Natural killer cell (primary cell): ENCODE measurements around the gene GALNT17. TPM values are rescaled to one million over a fixed set of nuclear protein-coding genes. Genes with fewer than 3 reads are reported as not detected.

Experiments used
- ATAC-seq, 3 donors: fragments of 150-1000 bp in 2 of 3; fragments of 200-7000 bp in 1 of 3; cut with Tn5 transposase; 1 replicate in 1 of 3; 2 replicates in 2 of 3; pipeline ENCODE4 v1.10.0; 2021; ENCODE audit warnings: mild to moderate bottlenecking in 2 of 3, moderate library complexity in 2 of 3
- DNase-seq, 2 donors: peaks; one replicate each; pipeline versions ENCODE4 v3.0.0 to v3.0.0-alpha.2; 2013 to 2021; ENCODE audit warnings: mixed read lengths in 1 of 2
- H3K27ac ChIP-seq: one replicate; pipeline ENCODE4 v1.5.1; 2013; ENCODE audit warnings: mild to moderate bottlenecking, low read length
- H3K27me3 ChIP-seq: one replicate; pipeline ENCODE4 v1.6.1; 2013; ENCODE audit warnings: low read length; ENCODE audit not compliant: control insufficient read depth, insufficient read depth
- H3K36me3 ChIP-seq: one replicate; pipeline ENCODE4 v1.6.1; 2013; ENCODE audit warnings: low read length; ENCODE audit not compliant: control insufficient read depth, insufficient read depth
- H3K4me1 ChIP-seq: one replicate; pipeline ENCODE4 v1.6.1; 2013; ENCODE audit warnings: low read length; ENCODE audit not compliant: control insufficient read depth, insufficient read depth
- H3K4me3 ChIP-seq: one replicate; pipeline ENCODE4 v1.5.1; 2013; ENCODE audit warnings: low read length
- H3K9me3 ChIP-seq: one replicate; pipeline ENCODE4 v1.6.1; 2013; ENCODE audit warnings: low read length; ENCODE audit not compliant: control insufficient read depth, insufficient read depth
- H3K27ac Mint-ChIP-seq, 2 donors: one replicate each; pipeline ENCODE4 v1.8.0; 2022; ENCODE audit warnings: mild to moderate bottlenecking in 2 of 2, mixed read lengths in 2 of 2, moderate library complexity in 1 of 2
- H3K27me3 Mint-ChIP-seq, 2 donors: one replicate each; pipeline ENCODE4 v1.8.0; 2022; ENCODE audit warnings: low read depth in 2 of 2, mixed read lengths in 2 of 2
- H3K36me3 Mint-ChIP-seq: one replicate; pipeline ENCODE4 v1.8.0; 2022; ENCODE audit warnings: mixed read lengths
- H3K4me1 Mint-ChIP-seq, 2 donors: one replicate each; pipeline ENCODE4 v1.8.0; 2022; ENCODE audit warnings: mixed read lengths in 2 of 2
- H3K4me3 Mint-ChIP-seq: one replicate; pipeline ENCODE4 v1.8.0; 2022; ENCODE audit warnings: mild to moderate bottlenecking, moderate library complexity, mixed read lengths
- H3K9me3 Mint-ChIP-seq, 2 donors: one replicate each; pipeline ENCODE4 v1.8.0; 2022; ENCODE audit warnings: mixed read lengths in 2 of 2
- WGBS: methylation state at CpG from one replicate; pipeline ENCODE4 v1.1.7; 2013; ENCODE audit warnings: missing lambda C conversion rate; ENCODE audit not compliant: insufficient coverage; 5-methylcytosine and 5-hydroxymethylcytosine counted together
- intact Hi-C: fragments of 100-400 bp; cut with micrococcal nuclease; formaldehyde crosslinking; loops from one replicate; pipeline ENCODE4 v1.14.2; 2022
- total RNA-seq, 4 donors: library from RNA; stranded (reverse); fragments of 120-200 nt in 1 of 4; gene quantifications; one replicate each; pipeline versions ENCODE4 v1.2.3 to v1.2.4, GENCODE V29; 2013 to 2022
- TF ChIP-seq, protein P1 (sequence below): fragments of 200-600 bp; IDR thresholded peaks from one replicate; pipeline ENCODE4 v1.8.0; 2022; ENCODE audit warnings: antibody characterized with exemption

The GALNT17 gene
- total RNA-seq, 3 donors from 2014 or later (not counting 1 experiment from before 2014, with no cell fraction given): not detected

DNA sequence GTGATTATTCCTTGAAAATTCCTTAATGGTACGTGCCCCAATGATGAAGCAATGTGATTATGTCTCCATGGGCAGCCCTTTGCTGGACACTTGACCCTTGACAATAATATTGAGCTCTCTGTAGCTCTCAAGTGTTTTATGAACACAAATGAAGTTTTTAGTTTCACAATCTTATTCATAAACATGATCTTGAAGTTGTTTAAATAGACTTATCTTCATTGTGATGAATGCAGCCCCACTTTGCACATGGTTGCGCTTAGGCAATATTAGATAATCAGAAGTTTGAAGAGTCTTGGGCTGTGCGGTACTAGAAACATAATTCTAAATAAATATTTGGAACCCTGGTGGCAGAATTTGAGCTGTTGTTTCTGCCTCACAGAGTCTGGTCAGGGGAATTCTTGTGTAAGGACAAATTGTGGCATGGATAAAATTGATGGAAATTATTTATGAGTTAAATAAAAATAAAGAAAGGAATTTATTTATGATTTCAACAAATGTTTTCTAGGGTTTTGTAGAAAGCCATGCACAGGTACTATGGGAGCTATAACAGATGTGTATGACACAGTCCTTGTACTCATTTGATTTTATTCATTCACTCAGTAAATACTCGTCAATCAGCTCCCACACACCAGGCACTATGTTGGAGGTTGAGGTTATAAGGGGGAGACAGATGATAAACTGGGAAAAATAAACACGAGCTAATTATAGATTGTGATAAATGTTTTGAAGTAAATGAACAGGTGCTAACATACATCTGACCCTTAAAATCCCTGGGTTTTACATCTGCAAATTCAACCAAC is 217.9 kb downstream of the GALNT17 start:
- Histone ChIP-seq H3K4me1 (no peaks in the 10 kb centered on the region), H3K9me3 (no peaks in the 10 kb centered on the region), H3K27me3 (no peaks in the 10 kb centered on the region), H3K36me3 (no peaks in the 10 kb centered on the region), H3K27ac (no peak overlapping the region), H3K4me3 (no peak overlapping the region)
- intact Hi-C loops: no loop called here
- H3K4me1 Mint-ChIP-seq: no peaks in the 10 kb centered on the region
- no peaks in the 10 kb centered on the region for H3K27me3 Mint-ChIP-seq
- 64% methylated on average over 4 of the region's 5 CpGs for WGBS
- no peak overlapping the region for H3K27ac Mint-ChIP-seq
- H3K9me3 Mint-ChIP-seq: peaks cover 7 to 21% of the 10 kb centered on the region in 2 donors
- no peak for ATAC-seq
- no peak overlapping the region for H3K4me3 Mint-ChIP-seq
- TF ChIP-seq, protein P1, sequence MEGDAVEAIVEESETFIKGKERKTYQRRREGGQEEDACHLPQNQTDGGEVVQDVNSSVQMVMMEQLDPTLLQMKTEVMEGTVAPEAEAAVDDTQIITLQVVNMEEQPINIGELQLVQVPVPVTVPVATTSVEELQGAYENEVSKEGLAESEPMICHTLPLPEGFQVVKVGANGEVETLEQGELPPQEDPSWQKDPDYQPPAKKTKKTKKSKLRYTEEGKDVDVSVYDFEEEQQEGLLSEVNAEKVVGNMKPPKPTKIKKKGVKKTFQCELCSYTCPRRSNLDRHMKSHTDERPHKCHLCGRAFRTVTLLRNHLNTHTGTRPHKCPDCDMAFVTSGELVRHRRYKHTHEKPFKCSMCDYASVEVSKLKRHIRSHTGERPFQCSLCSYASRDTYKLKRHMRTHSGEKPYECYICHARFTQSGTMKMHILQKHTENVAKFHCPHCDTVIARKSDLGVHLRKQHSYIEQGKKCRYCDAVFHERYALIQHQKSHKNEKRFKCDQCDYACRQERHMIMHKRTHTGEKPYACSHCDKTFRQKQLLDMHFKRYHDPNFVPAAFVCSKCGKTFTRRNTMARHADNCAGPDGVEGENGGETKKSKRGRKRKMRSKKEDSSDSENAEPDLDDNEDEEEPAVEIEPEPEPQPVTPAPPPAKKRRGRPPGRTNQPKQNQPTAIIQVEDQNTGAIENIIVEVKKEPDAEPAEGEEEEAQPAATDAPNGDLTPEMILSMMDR: no peak
- no peak for DNase-seq
- no peaks in the 10 kb centered on the region for H3K36me3 Mint-ChIP-seq

DNA sequence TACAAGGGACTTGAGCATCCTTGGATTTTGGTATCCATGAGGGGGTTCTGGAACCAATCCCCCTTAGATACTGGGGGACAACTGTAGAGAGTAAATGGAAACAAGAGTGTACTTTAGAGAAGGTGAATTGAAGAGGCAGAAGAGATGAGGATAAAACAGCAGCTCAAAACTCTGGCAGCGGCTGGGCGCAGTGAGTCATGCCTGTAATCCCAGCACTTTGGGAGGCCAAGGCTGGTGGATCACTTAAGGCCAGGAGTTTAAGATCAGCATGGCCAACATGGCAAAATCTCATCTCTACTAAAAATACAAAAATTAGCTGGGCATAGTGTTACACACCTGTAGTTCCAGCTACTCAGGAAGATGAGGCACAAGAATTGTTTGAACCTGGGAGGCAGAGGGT is 218.7 kb downstream of the GALNT17 start:
- Mint-ChIP-seq H3K4me1 (no peaks in the 10 kb centered on the region), H3K4me3 (no peak overlapping the region), H3K27ac (no peak overlapping the region), H3K36me3 (no peaks in the 10 kb centered on the region), H3K9me3 (peaks cover 7 to 20% of the 10 kb centered on the region in 2 donors), H3K27me3 (no peaks in the 10 kb centered on the region)
- no peak for DNase-seq
- no peaks in the 10 kb centered on the region for H3K27me3 ChIP-seq
- intact Hi-C loops: no loop called here
- 100% methylated on average over 2 of the region's 2 CpGs for WGBS
- H3K36me3 ChIP-seq: no peaks in the 10 kb centered on the region
- H3K27ac ChIP-seq: no peak overlapping the region
- H3K4me3 ChIP-seq: no peak overlapping the region
- TF ChIP-seq, protein P1: no peak
- no peak for ATAC-seq
- no peaks in the 10 kb centered on the region for H3K4me1 ChIP-seq
- no peaks in the 10 kb centered on the region for H3K9me3 ChIP-seq

DNA sequence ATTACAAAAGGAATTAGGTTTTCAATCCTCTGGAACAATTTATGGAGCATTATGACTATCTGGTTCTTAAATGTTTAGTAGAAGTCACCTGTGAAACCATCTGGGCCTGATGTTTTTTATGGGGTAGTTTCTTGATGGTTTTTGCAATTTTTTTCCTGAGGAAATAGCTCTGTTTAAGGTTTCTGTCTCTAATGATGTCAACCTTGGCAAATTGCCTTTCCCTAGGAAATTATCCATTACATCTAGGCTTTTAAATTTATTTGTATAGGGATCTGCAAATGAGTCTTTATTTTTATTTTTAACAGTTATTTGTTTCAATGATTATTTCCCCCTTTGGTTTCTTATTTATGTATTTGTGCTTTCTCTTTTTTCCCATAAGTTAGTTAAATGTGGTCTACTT is 222.8 kb downstream of the GALNT17 start:
- ATAC-seq: no peak

More for the DNA sequence above, 222.8 kb downstream of the GALNT17 start:
- H3K9me3 ChIP-seq: peaks cover 7% of the 10 kb centered on the region
- no peaks in the 10 kb centered on the region for H3K27me3 ChIP-seq
- H3K36me3 ChIP-seq: no peaks in the 10 kb centered on the region
- Mint-ChIP-seq H3K36me3 (no peaks in the 10 kb centered on the region), H3K4me1 (no peaks in the 10 kb centered on the region), H3K4me3 (no peak overlapping the region), H3K27ac (no peak overlapping the region), H3K9me3 (peaks cover 9 to 24% of the 10 kb centered on the region in 2 donors), H3K27me3 (no peaks in the 10 kb centered on the region)
- intact Hi-C loops: no loop called here
- H3K4me1 ChIP-seq: no peaks in the 10 kb centered on the region
- TF ChIP-seq, protein P1: no peak
- no peak overlapping the region for H3K4me3 ChIP-seq
- no peak overlapping the region for H3K27ac ChIP-seq
- DNase-seq: no peak
